HEK293 (cell line): ENCODE measurements around the gene NACA2.

ENCODE experiments used
- ZBTB10 ChIP-seq: fragments of 450-650 bp; formaldehyde crosslinking; IDR thresholded peaks from 2 replicates; pipeline ENCODE4 v1.5.1; 2016; ENCODE audit warnings: missing biosample characterization, missing genetic modification characterization
- ZNF169 ChIP-seq: fragments of 450-650 bp; formaldehyde crosslinking; IDR thresholded peaks from 2 replicates; pipeline ENCODE4 v1.5.1; 2016; ENCODE audit warnings: missing biosample characterization, missing genetic modification characterization
- ZNF202 ChIP-seq: fragments of 450-650 bp; formaldehyde crosslinking; IDR thresholded peaks from 2 replicates; pipeline ENCODE4 v1.5.1; 2016; ENCODE audit warnings: missing biosample characterization, missing genetic modification characterization, borderline replicate concordance
- ZNF26 ChIP-seq: fragments of 450-650 bp; formaldehyde crosslinking; IDR thresholded peaks from 2 replicates; pipeline ENCODE4 v1.5.1; 2016; ENCODE audit warnings: missing biosample characterization, missing genetic modification characterization
- ZNF48 ChIP-seq: fragments of 450-650 bp; formaldehyde crosslinking; IDR thresholded peaks from 2 replicates; pipeline ENCODE4 v1.5.1; 2016; ENCODE audit warnings: missing biosample characterization, missing genetic modification characterization

GRCh38 chr17:61568219-61569072, 22.6 kb downstream of the NACA2 start:
- TF ChIP-seq ZNF48 (tag by site-specific recombination): no peak
- no peak for TF ChIP-seq ZNF26 (tag by site-specific recombination)
- no peak for TF ChIP-seq ZNF202 (tag by site-specific recombination)
- no peak for TF ChIP-seq ZBTB10 (tag by site-specific recombination)
- TF ChIP-seq ZNF169: no peak
